ENCODE measurements around the gene CCL11.

Gene CCL11

DNA sequence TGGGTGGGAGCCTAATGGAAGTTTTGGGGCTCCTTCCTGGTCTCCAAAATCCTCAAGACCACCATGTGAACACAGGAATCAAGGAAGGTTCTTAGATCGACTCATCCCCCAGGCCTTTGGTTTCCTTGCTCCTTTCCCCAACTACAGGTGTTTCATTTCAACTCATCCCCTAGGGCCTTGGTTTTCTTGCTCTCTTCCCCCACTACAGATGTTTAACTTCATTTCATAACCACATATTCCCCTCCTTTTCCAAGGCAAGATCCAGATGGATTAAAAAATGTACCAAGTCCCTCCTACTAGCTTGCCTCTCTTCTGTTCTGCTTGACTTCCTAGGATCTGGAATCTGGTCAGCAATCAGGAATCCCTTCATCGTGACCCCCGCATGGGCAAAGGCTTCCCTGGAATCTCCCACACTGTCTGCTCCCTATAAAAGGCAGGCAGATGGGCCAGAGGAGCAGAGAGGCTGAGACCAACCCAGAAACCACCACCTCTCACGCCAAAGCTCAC lies at the start of gene CCL11:
CCL11 (plus strand) TSS at position 457 of the 507 bp plus-strand sequence. CDS start 67 bp downstream, outside the sequence.
- H3K4me3 ChIP-seq (ENCODE audit: low read length): no peak within 1 kb of the TSS
- no peak within 1 kb of the TSS for H3K27ac ChIP-seq (ENCODE audit: low read length)
- no peaks in the 10 kb centered on the region for H3K36me3 ChIP-seq (replicated peaks; ENCODE audit: insufficient read depth, low read length)
- no peak within 1 kb of the TSS for H3K4me2 ChIP-seq (ENCODE audit: low read depth, low read length)
- no peaks in the 10 kb centered on the region for H3F3A ChIP-seq (ENCODE audit: insufficient read depth, low read length)
- H3K9ac ChIP-seq (ENCODE audit: low read length): no peak within 1 kb of the TSS
- H3K9me3 ChIP-seq (replicated peaks; ENCODE audit: insufficient read depth, low read length): no peaks in the 10 kb centered on the region
- H3K4me1 ChIP-seq (ENCODE audit: low read length): no peaks in the 10 kb centered on the region
- no peaks in the 10 kb centered on the region for H3K9me2 ChIP-seq (replicated peaks; ENCODE audit: insufficient read depth, low read length)
- no peaks in the 10 kb centered on the region for H3K27me3 ChIP-seq (replicated peaks; ENCODE audit: insufficient read depth, low read length)
- H2AFZ ChIP-seq (ENCODE audit: low read length): no peak within 1 kb of the TSS
- no peak for DNase-seq
- no peaks in the 10 kb centered on the region for H3K79me2 ChIP-seq (ENCODE audit: low read length)
- no peaks in the 10 kb centered on the region for H4K20me1 ChIP-seq (ENCODE audit: insufficient read depth, low read length)
- TF ChIP-seq EZH2phosphoT487 (IDR thresholded peaks at IDR 0.05; ENCODE audit: low read length): no peak
- TF ChIP-seq EZH2 (optimal IDR thresholded peaks at IDR 0.05; ENCODE audit: low read depth, low read length): no peak
- TF ChIP-seq, protein P1, sequence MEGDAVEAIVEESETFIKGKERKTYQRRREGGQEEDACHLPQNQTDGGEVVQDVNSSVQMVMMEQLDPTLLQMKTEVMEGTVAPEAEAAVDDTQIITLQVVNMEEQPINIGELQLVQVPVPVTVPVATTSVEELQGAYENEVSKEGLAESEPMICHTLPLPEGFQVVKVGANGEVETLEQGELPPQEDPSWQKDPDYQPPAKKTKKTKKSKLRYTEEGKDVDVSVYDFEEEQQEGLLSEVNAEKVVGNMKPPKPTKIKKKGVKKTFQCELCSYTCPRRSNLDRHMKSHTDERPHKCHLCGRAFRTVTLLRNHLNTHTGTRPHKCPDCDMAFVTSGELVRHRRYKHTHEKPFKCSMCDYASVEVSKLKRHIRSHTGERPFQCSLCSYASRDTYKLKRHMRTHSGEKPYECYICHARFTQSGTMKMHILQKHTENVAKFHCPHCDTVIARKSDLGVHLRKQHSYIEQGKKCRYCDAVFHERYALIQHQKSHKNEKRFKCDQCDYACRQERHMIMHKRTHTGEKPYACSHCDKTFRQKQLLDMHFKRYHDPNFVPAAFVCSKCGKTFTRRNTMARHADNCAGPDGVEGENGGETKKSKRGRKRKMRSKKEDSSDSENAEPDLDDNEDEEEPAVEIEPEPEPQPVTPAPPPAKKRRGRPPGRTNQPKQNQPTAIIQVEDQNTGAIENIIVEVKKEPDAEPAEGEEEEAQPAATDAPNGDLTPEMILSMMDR (IDR thresholded peaks at IDR 0.05; ENCODE audit: low read length): no peak

GRCh38 chr17:34236281-34236892 lies 49.2 kb upstream of the CCL11 start:
- no peak for DNase-seq
- H3K9me2 ChIP-seq (replicated peaks; ENCODE audit: insufficient read depth, low read length): no peaks in the 10 kb centered on the region
- no peaks in the 10 kb centered on the region for H4K20me1 ChIP-seq (ENCODE audit: insufficient read depth, low read length)
- H3K27me3 ChIP-seq (replicated peaks; ENCODE audit: insufficient read depth, low read length): no peaks in the 10 kb centered on the region
- no peak overlapping the region for H3K4me3 ChIP-seq (ENCODE audit: low read length)
- H3K36me3 ChIP-seq (replicated peaks; ENCODE audit: insufficient read depth, low read length): no peaks in the 10 kb centered on the region
- no peak overlapping the region for H3K9ac ChIP-seq (ENCODE audit: low read length)
- no peak overlapping the region for H3K27ac ChIP-seq (ENCODE audit: low read length)
- no peaks in the 10 kb centered on the region for H3F3A ChIP-seq (ENCODE audit: insufficient read depth, low read length)
- no peak overlapping the region for H3K4me2 ChIP-seq (ENCODE audit: low read depth, low read length)
- no peaks in the 10 kb centered on the region for H3K79me2 ChIP-seq (ENCODE audit: low read length)
- no peaks in the 10 kb centered on the region for H3K4me1 ChIP-seq (ENCODE audit: low read length)
- H3K9me3 ChIP-seq (replicated peaks; ENCODE audit: insufficient read depth, low read length): no peaks in the 10 kb centered on the region
- no peak for TF ChIP-seq EZH2 (optimal IDR thresholded peaks at IDR 0.05; ENCODE audit: low read depth, low read length)
- TF ChIP-seq, protein P1 (IDR thresholded peaks at IDR 0.05; ENCODE audit: low read length): no peak
- TF ChIP-seq EZH2phosphoT487 (IDR thresholded peaks at IDR 0.05; ENCODE audit: low read length): no peak
- H2AFZ ChIP-seq (ENCODE audit: low read length): no peak overlapping the region

- H3K27me3 ChIP-seq (replicated peaks; ENCODE audit: insufficient read depth, low read length): no peaks in the 10 kb centered on the region
- no peak overlapping the region for H3K4me3 ChIP-seq (ENCODE audit: low read length)
- H3K9me2 ChIP-seq (replicated peaks; ENCODE audit: insufficient read depth, low read length): no peaks in the 10 kb centered on the region
- no peaks in the 10 kb centered on the region for H3F3A ChIP-seq (ENCODE audit: insufficient read depth, low read length)
- no peaks in the 10 kb centered on the region for H3K9me3 ChIP-seq (replicated peaks; ENCODE audit: insufficient read depth, low read length)
- TF ChIP-seq EZH2 (optimal IDR thresholded peaks at IDR 0.05; ENCODE audit: low read depth, low read length): no peak
- TF ChIP-seq, protein P1 (IDR thresholded peaks at IDR 0.05; ENCODE audit: low read length): no peak
- no peak for TF ChIP-seq EZH2phosphoT487 (IDR thresholded peaks at IDR 0.05; ENCODE audit: low read length)
- H3K79me2 ChIP-seq (ENCODE audit: low read length): no peaks in the 10 kb centered on the region
- DNase-seq: no peak
- no peak overlapping the region for H3K27ac ChIP-seq (ENCODE audit: low read length)
- H3K4me1 ChIP-seq (ENCODE audit: low read length): no peaks in the 10 kb centered on the region
- H2AFZ ChIP-seq (ENCODE audit: low read length): no peak overlapping the region
- no peak overlapping the region for H3K4me2 ChIP-seq (ENCODE audit: low read depth, low read length)
- no peak overlapping the region for H3K9ac ChIP-seq (ENCODE audit: low read length)
- no peaks in the 10 kb centered on the region for H4K20me1 ChIP-seq (ENCODE audit: insufficient read depth, low read length)
- no peaks in the 10 kb centered on the region for H3K36me3 ChIP-seq (replicated peaks; ENCODE audit: insufficient read depth, low read length)
Observed at GRCh38 chr17:34237458-34237857, 48.1 kb upstream of the CCL11 start.

Measured in MM.1S (cell line).